MM.1S (cell line): ENCODE data around the gene ZBTB7C.

Experiments
- EZH2 ChIP-seq: fragments of 300-600 bp; sonication (generic); optimal IDR thresholded peaks from 2 replicates; pipeline ENCODE3; 2017; ENCODE audit warnings: low read depth, mild to moderate bottlenecking, antibody characterized with exemption, low read length, mixed read lengths
- EZH2phosphoT487 ChIP-seq: fragments of 300-600 bp; sonication (generic); IDR thresholded peaks from 2 replicates; pipeline ENCODE4 v1.6.1; 2018; ENCODE audit warnings: antibody characterized with exemption, low read length
- TF ChIP-seq, protein P1 (sequence below): fragments of 300-600 bp; sonication (generic); IDR thresholded peaks from 2 replicates; pipeline ENCODE4 v1.5.1; 2016; ENCODE audit warnings: antibody characterized with exemption, low read length, mixed read lengths

DNA sequence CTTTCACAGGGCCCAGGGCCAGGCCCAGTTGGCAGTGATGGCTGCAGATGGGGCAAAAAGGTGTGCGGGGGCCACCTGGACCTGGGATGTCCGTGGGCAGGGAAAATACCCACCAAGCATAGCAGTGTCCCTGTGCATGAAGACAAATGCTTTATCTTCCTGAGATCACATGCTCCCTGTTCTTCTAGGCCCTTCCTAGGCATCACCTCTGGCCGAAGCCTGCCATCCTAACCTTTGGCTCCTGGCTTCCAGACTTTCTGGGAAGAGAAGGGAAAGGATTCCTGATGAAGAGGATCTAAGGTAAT, 373.7 kb downstream of the ZBTB7C start:
- TF ChIP-seq, protein P1, sequence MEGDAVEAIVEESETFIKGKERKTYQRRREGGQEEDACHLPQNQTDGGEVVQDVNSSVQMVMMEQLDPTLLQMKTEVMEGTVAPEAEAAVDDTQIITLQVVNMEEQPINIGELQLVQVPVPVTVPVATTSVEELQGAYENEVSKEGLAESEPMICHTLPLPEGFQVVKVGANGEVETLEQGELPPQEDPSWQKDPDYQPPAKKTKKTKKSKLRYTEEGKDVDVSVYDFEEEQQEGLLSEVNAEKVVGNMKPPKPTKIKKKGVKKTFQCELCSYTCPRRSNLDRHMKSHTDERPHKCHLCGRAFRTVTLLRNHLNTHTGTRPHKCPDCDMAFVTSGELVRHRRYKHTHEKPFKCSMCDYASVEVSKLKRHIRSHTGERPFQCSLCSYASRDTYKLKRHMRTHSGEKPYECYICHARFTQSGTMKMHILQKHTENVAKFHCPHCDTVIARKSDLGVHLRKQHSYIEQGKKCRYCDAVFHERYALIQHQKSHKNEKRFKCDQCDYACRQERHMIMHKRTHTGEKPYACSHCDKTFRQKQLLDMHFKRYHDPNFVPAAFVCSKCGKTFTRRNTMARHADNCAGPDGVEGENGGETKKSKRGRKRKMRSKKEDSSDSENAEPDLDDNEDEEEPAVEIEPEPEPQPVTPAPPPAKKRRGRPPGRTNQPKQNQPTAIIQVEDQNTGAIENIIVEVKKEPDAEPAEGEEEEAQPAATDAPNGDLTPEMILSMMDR = no peak
- no peak for TF ChIP-seq EZH2
- TF ChIP-seq EZH2phosphoT487 = no peak
